Ureter (tissue), 1 donor: ENCODE results near the gene CSN3. TPM values are rescaled to one million over a fixed set of nuclear protein-coding genes. Genes with fewer than 3 reads are reported as not detected.
"Not testable (repeated sequence)": the region's sequence is repeated elsewhere in the genome, so short reads cannot be mapped to it uniquely, and the experiment has no call there.

Source experiments
- DNase-seq: peaks from one replicate; pipeline ENCODE4 v3.0.0-alpha.2; 2020; ENCODE audit warnings: low spot score
- total RNA-seq: library from RNA; stranded (reverse); gene quantifications from one replicate; pipeline ENCODE4 v1.2.4, GENCODE V29; 2023
- donor health status: DM: yes; HTN: yes; CAD: no.

CSN3 gene, protein sequence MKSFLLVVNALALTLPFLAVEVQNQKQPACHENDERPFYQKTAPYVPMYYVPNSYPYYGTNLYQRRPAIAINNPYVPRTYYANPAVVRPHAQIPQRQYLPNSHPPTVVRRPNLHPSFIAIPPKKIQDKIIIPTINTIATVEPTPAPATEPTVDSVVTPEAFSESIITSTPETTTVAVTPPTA
- total RNA-seq, result not detected

- DNase-seq, result not testable (repeated sequence)
These were observed at the start of gene CSN3 for GRCh38 chr4:70242297-70242696. Gene CSN3 (plus strand): TSS chr4:70242597. CDS start chr4:70244820, 2,223 bp downstream.

GRCh38 chr4:70192895-70193294 is 49.5 kb upstream of the CSN3 start:
- DNase-seq, result no peak

- no peak for DNase-seq
These were observed 47.0 kb upstream of the CSN3 start, which contains the start of gene ODAM for GRCh38 chr4:70195425-70195824. Gene ODAM (plus strand): TSS chr4:70195725. CDS start chr4:70196544, 819 bp downstream.

DNA sequence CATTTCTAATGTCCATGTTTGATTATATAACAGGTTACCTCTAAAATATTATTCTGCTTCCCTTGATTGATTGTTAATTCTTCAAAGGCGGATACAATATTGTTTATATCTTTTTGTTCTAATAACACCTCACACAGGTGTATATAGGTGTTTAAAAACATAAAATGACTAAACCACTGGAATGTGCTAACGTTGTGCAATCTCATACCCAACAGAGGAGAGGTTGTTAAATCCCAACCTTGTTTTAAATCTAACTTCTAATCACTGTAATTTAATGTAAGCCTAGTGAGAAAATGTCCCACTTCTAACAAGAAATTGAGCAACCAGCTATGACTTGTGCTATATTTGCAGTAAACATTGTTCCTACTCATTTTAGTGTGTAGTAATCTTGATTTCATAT is 45.5 kb upstream of the CSN3 start:
- no peak for DNase-seq

- peak; percentile 61 for DNase-seq
These were observed 44.6 kb upstream of the CSN3 start for GRCh38 chr4:70197842-70198241.

DNA sequence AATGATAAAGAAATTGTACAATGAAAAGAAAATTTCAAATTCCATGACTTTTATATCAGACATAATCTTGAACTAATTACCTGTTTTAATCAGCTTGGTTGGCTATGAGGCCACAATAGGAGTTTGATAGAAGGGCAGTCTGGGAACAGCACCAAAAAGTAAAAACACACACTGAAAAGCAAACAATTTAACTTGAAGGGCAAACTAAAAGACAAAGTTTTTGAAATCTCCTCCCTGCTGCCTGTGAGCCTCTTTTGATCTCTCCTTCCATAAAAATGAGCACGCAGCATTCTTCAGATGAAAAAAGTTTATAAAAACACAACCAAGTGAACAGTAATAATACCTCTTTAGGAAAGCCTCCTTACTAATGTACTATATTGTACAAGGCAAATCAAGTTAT is 38.8 kb upstream of the CSN3 start:
- DNase-seq, result no peak

- DNase-seq, result not testable (repeated sequence)
These were observed 29.6 kb upstream of the CSN3 start for GRCh38 chr4:70212752-70213151.

DNA sequence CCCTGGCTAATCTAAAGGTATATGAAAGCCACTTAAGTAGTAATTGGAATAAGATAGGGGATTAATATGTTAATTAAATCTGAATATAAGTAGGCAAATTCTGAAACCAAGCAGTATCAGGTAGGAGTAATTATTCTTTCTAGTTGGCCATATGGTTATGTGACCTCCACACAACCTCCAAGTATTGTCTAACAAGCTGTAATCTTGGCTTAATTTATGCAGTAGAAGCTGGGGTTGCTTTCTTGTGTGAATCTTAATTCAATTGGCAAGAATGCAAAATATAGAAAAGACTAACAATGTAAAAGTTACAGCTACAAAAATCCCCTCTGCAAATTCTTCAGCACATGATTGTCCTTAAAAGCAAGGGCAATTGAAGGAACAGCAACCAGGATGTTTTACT is 26.3 kb upstream of the CSN3 start:
- DNase-seq, result not testable (repeated sequence)

GRCh38 chr4:70216550-70216949 is 25.8 kb upstream of the CSN3 start:
- not testable (repeated sequence) for DNase-seq

GRCh38 chr4:70221389-70221788 is 21.0 kb upstream of the CSN3 start:
- DNase-seq, result not testable (repeated sequence)

GRCh38 chr4:70221818-70222217 is 20.6 kb upstream of the CSN3 start:
- not testable (repeated sequence) for DNase-seq

DNA sequence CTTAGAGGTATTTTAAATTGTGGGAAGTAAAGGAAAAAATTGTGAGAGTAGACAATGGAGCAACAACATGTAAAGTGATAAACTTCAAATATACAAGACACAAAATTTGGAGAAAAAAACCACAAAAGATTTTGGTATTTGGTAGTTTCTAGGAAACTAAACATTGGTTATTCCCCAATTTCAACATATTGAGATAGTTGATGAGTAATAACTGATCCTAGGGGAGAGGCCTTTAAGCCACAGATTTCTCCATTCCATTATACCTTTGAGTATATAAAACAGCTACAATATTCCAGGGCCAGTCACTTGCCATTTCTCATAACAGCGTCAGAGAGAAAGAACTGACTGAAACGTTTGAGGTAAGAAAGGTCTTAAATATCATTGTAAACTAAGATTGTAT is 16.6 kb upstream of the CSN3 start, which contains the start of gene FDCSP:
Gene FDCSP, plus strand, starts transcription at position 301 of the 400 bp plus-strand sequence. CDS start 5,071 bp downstream, outside the sequence.
- DNase-seq, result no peak

GRCh38 chr4:70236125-70236524 is 6.3 kb upstream of the CSN3 start:
- DNase-seq, result no peak

DNA sequence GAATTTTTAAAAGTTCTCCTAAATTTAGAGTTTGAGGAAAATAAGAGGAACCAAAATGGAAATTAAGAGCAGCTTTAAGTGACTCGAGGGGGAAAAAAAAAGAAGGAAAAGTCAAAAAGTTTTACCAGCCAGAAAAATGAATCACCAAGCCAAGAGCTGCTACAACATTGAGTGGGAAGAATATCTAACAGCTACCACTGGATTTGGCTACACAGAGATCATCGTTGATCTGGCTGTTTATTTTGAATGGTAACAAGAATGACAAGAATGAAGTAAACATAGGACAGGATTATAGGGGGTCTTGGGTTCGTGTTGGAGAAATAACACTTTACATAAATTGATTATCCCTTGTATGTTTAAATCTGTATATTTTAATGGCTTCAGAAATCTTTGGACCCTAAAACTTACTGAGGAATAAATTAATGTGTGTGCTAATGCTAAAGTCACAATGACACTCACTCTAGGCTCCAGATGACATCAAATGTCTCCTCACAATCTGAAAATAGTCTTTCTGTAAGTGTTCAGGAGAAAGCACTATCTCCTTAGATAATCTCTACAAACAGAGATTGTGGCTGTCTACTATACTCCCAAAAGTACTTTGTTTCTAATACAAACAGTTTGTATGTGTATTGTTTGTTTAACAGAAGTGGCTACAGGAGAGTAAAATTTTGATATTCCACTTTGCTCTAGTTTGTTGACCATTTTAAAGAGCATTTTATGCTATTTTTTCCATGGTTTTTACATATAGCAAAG is 3.1 kb upstream of the CSN3 start:
- no peak for DNase-seq

DNA sequence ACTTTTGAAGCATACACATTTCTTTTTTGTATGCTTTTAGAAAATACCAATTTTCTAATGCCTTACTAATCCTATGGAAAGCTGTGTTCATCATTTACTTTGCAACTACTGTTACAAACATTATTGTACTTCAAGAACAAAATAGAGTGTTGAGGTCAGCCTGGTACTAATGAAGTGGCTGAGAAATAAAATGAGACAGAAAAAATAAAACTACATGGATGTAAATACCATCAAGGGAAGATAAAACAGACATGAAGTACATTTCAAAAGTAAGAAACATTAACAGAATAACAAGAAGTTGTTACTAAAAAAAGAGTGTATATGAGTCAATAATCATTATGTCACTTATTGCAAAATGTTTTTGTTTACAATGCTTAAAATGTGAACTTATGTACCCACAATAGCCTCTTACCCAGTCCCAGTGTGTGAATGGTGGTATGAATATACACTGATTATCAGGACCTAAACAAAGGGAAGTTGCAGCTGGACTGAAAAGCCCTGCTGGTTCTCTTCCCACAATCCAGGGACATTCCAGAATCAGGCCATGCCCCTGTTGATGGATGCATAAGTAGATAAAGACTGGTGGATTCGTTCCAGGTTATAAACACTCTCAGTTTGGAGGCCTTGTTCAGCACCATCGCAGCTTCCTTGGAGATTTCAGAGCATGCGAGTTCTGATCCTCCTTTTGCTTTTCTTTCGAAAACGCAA is 2.4 kb upstream of the CSN3 start:
- no peak for DNase-seq

DNA sequence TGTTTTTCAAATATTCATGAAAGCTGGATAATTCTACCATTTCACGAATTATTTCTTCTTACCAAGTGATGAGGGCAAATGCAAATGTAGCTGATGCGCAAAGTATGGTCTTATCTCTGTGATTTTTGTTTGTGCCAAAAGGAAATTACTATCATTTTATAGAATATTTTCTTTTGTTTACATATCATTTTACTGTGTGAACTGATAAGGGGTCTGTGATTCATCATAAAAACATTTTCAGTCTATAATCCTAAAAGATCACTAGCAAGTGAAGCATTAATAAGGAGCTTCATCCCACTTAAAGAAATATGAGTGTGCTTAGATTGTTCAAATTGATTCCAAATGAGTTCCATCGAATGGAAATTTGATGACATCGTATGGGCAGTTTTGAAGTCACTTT is 694 bp downstream of the CSN3 start:
- no peak for DNase-seq

GRCh38 chr4:70251250-70251944 is 9.0 kb downstream of the CSN3 start:
- no peak for DNase-seq

DNA sequence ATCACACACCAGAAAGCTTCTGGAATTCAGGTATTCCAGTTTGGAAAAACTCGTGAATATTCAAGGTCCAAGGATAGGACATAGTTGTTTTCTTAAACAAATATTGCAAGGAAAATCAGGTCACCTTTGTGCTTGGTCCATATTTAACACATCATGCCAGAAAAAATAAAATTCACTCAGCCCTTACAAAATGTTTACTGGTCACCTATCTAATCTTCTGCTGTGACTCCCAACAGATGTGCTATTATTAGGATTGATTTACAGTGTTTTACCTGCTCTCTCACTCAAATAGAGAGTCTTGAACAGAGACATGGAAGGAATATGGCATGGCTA is 9.5 kb downstream of the CSN3 start:
- no peak for DNase-seq

DNA sequence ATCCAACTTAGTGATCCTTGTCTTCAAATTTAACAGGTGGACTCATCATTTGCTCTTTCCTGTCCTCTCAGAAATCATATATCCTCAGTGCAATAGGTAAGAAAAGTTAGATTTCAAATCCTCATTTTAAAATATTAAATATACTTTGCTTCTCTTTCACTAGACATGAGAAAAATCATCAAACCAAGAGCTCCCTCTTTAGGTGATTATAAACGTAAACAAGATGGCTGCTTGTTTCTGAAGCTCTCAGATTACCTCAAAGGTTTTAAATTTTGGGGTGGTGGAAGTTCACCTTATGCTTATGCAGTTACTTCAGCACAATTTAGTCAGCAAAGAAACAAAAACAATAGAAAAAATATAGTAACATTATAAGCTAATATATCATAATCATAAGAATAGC is 27.3 kb downstream of the CSN3 start:
- no peak for DNase-seq

DNA sequence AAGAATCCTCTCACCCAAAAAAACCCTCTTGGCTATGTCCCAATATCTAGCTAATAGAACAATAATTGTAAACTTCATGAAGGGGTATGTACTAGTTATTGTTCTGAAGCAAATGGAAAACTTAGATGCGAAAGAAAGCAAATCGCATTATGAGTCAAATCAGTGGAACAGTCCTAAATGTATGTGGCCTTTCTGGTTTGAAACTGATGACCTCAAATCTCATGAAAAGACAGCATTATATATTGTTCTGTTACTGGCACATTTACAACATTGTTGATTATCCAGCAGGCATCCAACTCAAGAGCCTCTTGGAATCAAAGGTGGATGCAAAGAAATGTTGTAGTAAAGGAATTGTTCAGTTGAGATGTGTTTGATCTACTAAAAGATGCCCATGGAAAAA is 34.7 kb downstream of the CSN3 start:
- DNase-seq, result no peak

GRCh38 chr4:70280567-70280966 is 38.2 kb downstream of the CSN3 start:
- DNase-seq, result no peak

DNA sequence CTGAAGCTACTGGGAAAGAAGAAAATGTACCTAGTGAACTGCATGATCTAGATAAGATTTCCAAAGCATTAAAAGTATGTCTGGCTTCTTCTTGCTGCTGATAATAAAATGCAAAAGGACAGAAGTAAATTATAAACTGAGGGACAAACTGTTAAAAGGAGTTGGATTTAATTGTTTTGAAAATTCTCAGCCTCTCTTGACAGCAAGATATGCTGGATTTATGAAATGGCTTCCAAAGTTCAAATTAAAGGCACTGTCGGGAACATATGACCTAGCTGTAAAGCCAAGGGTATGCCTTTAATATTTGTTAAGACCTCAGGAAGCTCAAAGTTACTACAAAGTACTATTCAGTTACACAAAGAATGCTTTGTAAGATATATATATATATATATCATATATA is 46.3 kb downstream of the CSN3 start:
- DNase-seq, result no peak
